Rectal smooth muscle tissue (tissue), 1 donor: ENCODE data around the gene CACNA1A.
"Not testable (repeated sequence)": the region's sequence is repeated elsewhere in the genome, so short reads cannot be mapped to it uniquely, and the experiment has no call there.

Source experiments
- H3K27ac ChIP-seq: one replicate; pipeline ENCODE4 v1.7.0; 2013; ENCODE audit warnings: low read depth, low read length, inconsistent platforms
- H3K27me3 ChIP-seq: one replicate; pipeline ENCODE4 v1.7.0; 2013; ENCODE audit warnings: low read length; ENCODE audit not compliant: control insufficient read depth, insufficient read depth
- H3K36me3 ChIP-seq: one replicate; pipeline ENCODE4 v1.7.0; 2013; ENCODE audit warnings: low read length; ENCODE audit not compliant: control insufficient read depth, insufficient read depth
- H3K4me1 ChIP-seq: one replicate; pipeline ENCODE4 v1.7.0; 2013; ENCODE audit warnings: low read length; ENCODE audit not compliant: control insufficient read depth, insufficient read depth
- H3K4me3 ChIP-seq: one replicate; pipeline ENCODE4 v1.7.0; 2013; ENCODE audit warnings: low read length
- H3K9ac ChIP-seq: one replicate; pipeline ENCODE4 v1.7.0; 2013; ENCODE audit warnings: low read length

CACNA1A gene

DNA sequence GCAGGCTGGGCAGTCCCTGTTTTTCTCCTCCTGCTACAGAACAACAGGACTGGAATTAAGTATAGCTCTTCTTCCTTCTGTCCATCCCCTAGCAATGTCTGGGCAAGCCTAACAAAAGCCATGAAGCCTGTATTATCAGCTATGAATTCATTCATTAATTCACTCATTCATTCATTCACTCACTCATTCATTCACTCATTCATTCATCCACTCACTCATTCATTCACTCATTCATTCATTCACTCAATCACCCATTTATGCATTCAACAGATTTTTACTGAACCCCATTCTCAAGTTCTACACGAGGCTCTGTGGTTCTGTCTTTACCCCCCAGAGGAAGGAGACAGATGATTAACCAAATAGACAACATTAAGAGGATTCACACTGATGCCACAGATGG is 69.9 kb downstream of the CACNA1A start:
- Histone ChIP-seq H3K27ac (no peak overlapping the region), H3K4me1 (no peaks in the 10 kb centered on the region), H3K27me3 (no peaks in the 10 kb centered on the region), H3K36me3 (no peaks in the 10 kb centered on the region), H3K4me3 (no peak overlapping the region), H3K9ac (no peak overlapping the region)

DNA sequence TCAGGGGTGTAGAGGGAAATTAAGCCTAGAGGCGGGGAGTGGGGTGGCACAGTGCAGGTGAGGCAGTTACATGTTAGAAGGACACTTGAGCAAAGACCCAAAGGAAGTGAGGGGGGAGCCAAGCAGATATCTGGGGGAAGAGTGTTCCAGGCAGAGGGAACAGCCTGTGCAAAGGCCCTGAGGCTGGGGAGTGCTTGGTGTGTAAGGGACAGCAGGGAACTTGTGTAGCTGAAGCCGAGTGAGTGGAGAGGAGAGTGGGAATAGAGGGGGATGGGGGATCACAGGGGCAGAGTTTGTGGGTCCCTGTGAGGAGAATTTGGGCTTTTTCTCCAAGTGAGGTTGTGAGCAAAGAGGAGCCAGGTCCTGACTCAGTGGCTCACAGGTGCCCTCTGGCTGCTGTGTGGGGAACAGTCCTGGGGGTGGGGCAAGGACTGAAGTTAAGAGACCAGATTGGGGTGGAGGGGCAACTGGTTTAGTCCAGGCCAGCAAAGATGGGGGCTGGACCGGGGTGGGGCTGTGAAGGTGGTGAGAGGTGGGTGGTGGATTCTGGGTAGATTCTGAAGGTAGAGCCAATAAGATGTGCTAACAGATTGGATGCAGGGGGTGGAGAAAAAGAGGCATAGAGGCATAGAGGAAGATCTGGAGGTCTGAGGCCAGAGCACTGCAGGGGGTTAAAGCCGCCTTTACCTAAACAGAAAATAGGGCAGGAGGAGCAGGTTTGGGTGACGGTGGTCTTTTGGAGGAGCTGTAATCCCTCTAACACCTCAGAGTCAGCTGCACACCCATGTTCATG is 75.3 kb downstream of the CACNA1A start:
- H3K36me3 ChIP-seq, result no peaks in the 10 kb centered on the region
- peaks cover 3% of the 10 kb centered on the region for H3K27me3 ChIP-seq
- H3K4me1 ChIP-seq, result no peaks in the 10 kb centered on the region
- H3K9ac ChIP-seq, result no peak overlapping the region
- H3K27ac ChIP-seq, result no peak overlapping the region
- H3K4me3 ChIP-seq, result no peak overlapping the region

DNA sequence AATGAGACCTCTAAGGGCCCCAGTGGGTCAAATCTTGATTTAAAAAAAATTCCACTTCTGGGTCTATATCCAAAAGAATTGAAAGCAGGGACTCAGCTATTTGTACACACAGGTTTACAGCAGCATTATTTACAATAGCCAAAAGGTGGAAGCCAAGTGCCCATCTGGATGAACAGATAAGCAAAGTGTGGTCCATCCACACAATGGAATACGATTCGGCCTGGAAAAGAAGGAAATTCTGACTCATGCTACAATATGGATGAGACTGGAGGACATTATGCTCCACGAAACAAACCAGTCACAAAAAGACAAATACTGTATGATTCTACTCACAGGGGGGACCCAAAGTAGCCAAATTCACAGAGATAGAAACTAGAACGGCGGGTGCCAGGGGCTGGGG is 76.7 kb downstream of the CACNA1A start:
- no peak overlapping the region for H3K27ac ChIP-seq
- H3K27me3 ChIP-seq, result peaks cover 3% of the 10 kb centered on the region
- H3K9ac ChIP-seq, result no peak overlapping the region

DNA sequence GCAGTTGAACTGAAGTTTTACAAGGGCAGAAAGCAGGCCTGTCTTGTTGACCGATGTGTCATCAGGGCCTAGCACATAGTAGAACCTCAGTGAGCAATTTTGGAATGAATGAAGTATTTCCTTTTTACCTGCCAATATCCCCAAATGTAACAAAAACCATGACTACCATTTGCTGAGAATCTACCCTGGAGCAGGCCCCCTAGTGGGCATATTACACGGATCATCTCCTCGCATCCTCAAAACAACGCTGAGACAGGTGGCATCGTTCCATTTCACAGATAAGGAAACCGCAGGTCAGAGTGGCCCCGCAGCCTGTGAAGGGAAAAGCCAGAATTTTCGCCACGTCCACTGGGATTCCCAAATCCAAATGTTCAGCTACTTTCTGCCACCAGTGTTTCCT is 77.9 kb downstream of the CACNA1A start:
- peaks cover 3% of the 10 kb centered on the region for H3K27me3 ChIP-seq
- no peaks in the 10 kb centered on the region for H3K4me1 ChIP-seq
- no peaks in the 10 kb centered on the region for H3K36me3 ChIP-seq
- H3K27ac ChIP-seq, result no peak overlapping the region
- H3K9ac ChIP-seq, result no peak overlapping the region
- H3K4me3 ChIP-seq, result no peak overlapping the region

More for the DNA sequence above, 76.7 kb downstream of the CACNA1A start:
- Histone ChIP-seq H3K4me1 (no peaks in the 10 kb centered on the region), H3K36me3 (no peaks in the 10 kb centered on the region), H3K4me3 (no peak overlapping the region)

DNA sequence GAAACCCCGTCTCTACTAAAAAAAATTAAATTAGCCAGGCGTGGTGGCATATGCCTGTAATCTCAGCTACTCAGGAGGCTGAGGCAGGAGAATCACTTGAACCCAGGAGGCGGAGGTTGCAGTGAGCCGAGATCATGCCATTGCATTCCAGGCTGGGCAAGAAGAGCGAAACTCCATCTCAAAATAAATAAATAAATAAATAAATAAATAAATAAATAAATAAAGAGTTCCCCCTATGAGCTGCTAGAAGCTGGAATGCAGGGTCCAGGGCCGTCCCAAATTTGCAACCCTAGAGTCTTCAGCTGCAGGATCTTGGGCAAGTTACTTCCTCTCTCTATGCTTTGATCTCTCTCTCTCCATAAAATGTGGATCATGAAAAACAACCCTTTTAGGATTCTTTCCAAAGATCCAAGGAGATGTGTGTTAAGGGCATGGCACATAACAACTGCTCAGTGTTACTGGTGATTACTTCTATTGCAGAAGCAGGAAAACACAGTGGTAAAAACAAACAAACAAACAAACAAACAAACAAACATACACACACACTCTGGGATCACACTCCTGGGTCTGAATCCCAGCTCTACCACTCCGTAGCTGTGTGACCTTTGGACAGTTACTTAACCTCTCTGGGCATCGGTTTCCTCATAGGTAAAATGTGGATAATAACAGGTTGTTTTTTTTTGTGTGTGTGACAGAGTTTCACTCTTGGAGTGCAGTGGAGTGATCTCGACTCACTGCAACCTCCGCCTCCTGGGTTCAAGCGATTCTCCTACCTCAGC is 78.8 kb downstream of the CACNA1A start:
- Histone ChIP-seq H3K27ac (no peak overlapping the region), H3K36me3 (no peaks in the 10 kb centered on the region), H3K27me3 (peaks cover 3% of the 10 kb centered on the region), H3K4me3 (no peak overlapping the region), H3K4me1 (no peaks in the 10 kb centered on the region), H3K9ac (no peak overlapping the region)

DNA sequence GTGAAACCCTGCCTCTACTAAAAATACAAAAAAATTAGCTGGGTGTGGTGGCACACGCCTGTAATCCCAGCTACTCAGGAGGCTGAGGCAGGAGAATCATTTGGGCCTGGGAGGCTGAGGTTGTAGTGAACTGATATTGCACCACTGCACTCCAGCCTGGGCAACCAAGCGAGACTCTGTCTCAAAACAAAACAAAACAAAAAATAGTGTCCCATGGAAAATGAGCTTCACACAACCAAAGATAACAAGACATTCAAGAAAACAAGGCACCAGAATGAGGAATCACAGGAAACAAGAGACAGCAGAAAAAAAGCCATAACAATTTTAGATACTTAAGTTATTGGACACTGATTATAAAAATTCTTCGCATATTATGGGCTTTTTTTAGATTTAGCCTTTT is 80.4 kb downstream of the CACNA1A start:
- H3K27me3 ChIP-seq, H3K4me1 ChIP-seq, H3K9ac ChIP-seq, H3K36me3 ChIP-seq, H3K27ac ChIP-seq, H3K4me3 ChIP-seq: not testable (repeated sequence)

DNA sequence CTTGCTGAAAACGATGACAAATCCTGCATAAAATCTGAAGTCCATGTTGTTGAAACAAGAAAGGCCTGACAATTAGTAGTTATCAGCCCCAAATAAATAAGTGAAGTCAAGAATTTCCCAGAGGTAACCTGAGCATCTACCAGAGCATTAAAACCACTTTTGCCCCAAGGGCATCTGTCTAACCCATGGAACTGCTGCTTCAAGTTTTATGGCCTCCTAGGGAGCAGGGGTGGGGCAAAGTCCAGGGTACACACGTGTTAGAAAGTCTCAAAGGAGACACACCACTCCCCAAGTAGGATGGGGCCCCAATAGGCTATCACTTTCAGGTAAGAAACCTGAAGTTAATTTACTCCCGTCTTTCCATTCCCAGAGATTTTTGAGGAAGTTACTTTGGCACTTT is 81.1 kb downstream of the CACNA1A start:
- no peaks in the 10 kb centered on the region for H3K4me1 ChIP-seq
- no peaks in the 10 kb centered on the region for H3K27me3 ChIP-seq
- no peak overlapping the region for H3K27ac ChIP-seq
- no peak overlapping the region for H3K4me3 ChIP-seq
- H3K9ac ChIP-seq, result no peak overlapping the region
- H3K36me3 ChIP-seq, result no peaks in the 10 kb centered on the region

DNA sequence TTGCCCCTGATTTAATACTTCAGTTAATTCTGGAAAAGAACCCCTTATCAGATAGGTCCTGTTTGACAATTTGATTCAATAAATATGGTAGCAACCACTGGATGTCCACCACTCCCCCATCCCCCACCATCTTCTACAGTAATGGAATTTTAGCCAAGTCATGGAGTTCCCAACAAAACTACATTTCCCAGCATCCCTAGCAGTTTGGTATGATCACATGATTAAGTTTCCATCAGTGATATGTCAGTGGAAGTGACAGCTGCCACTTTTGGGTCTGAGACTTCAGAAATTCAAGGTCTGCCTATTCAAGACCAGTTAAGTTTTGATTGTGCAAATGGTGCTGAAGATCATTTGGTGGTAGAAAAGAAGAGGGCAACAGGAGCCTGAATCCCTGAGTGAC is 85.5 kb downstream of the CACNA1A start:
- H3K27ac ChIP-seq, result no peak overlapping the region
- H3K27me3 ChIP-seq, result no peaks in the 10 kb centered on the region

DNA sequence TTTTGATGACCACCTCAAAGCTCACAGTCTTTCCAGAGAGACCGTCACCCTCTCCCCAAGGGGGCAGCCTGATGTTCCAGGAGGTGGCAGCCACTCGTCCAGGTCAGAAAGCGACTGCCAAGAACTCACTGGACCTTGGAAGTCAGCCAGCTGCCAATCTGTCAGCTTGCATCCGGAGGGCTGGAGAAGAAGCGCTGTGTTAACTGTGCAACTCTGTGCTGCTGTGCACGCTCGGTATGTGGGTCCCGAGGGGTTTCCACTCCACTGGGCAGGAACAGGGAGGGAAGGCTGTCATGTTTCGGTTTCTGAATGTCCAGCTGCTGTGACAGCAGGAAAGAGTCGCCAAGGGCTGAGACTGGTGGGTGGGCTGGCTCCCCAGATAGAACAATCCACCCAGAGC is 89.2 kb downstream of the CACNA1A start:
- Histone ChIP-seq H3K27ac (no peak overlapping the region), H3K4me3 (no peak overlapping the region), H3K27me3 (no peaks in the 10 kb centered on the region), H3K4me1 (no peaks in the 10 kb centered on the region), H3K36me3 (no peaks in the 10 kb centered on the region), H3K9ac (no peak overlapping the region)

More for the DNA sequence above, 85.5 kb downstream of the CACNA1A start:
- H3K4me3 ChIP-seq, result no peak overlapping the region
- no peak overlapping the region for H3K9ac ChIP-seq
- no peaks in the 10 kb centered on the region for H3K4me1 ChIP-seq
- no peaks in the 10 kb centered on the region for H3K36me3 ChIP-seq

DNA sequence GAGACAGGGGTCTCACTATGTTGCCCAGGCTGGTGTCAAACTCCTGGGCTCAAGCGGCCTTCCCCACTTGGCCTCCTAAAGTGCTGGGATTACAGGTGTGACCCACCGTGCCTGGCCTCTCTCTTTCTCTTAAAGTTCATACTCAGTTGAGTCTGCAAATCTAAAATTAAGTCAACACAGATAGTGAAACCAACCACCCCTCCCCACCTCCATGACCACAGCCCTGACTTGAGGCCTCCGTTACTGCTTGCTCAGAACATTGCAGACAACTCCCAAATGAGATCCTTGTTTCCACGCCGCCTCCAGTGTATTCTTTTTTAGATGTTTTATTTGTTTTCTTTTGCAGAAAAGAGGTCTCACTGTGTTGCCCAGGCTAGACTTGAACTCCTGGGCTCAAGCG is 94.4 kb downstream of the CACNA1A start:
- H3K36me3 ChIP-seq, result no peaks in the 10 kb centered on the region
- H3K4me1 ChIP-seq, result no peaks in the 10 kb centered on the region
- no peak overlapping the region for H3K27ac ChIP-seq
- H3K9ac ChIP-seq, result no peak overlapping the region
- H3K4me3 ChIP-seq, result no peak overlapping the region
- H3K27me3 ChIP-seq, result no peaks in the 10 kb centered on the region

DNA sequence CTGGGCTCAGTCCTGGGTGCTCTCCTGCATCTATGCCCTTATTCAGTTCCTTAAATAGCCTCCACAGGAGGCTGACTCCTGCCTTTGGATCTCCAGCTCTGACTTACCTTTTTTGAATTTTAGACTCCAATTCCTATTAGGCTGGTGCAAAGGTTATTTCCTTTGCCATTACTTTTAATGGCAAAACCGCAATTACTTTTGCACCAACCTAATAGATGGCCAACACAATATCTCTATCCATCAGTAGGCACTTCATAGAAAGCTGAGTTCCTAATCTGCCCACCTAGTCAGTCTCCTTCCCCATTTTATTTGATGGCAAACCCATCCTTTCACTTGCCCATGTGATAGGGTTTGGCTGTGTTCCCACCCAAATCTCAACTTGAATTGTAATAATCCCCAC is 95.3 kb downstream of the CACNA1A start:
- H3K27ac ChIP-seq, result no peak overlapping the region
- H3K9ac ChIP-seq, result no peak overlapping the region
- H3K27me3 ChIP-seq, result no peaks in the 10 kb centered on the region
- no peak overlapping the region for H3K4me3 ChIP-seq
- no peaks in the 10 kb centered on the region for H3K36me3 ChIP-seq
- no peaks in the 10 kb centered on the region for H3K4me1 ChIP-seq

DNA sequence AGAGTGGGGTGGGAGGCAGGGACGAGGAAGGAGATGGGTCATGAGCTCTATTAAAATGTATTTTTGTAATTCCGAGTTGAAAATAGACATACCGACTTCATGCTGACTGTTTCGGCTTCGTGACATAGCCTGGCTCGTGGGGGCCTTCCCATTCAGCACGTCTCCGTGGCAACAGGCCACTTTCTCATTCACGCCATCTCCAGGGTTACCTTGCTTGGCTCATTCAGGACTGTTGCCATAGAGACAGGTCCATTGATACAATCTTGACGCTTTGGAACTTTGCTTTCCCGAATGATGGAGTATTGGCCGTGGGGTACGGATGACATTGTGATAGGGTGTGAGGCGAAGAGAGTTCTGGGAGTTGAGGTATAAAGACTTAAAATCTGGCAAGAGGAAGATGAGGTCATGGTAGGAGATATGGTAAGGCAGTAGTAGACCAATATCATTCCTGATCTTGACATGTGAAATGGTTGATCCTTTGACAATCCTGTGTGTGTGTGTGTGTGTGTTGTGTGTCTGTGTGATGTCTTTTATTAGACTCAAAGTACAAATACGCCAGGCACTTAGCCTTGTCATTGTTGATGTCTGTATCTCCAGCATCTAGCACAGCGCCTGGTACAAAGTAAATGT is 97.3 kb downstream of the CACNA1A start:
- no peak overlapping the region for H3K4me3 ChIP-seq
- H3K27me3 ChIP-seq, result no peaks in the 10 kb centered on the region
- H3K9ac ChIP-seq, result no peak overlapping the region
- H3K4me1 ChIP-seq, result no peaks in the 10 kb centered on the region
- H3K36me3 ChIP-seq, result no peaks in the 10 kb centered on the region
- H3K27ac ChIP-seq, result no peak overlapping the region
